NB4 (cell line): ENCODE results near the gene PHB1.

Experiments used
- DNase-seq: peaks from one replicate; pipeline ENCODE4 v3.0.0; 2010; ENCODE audit warnings: low read depth
- H3K4me3 ChIP-seq: one replicate; pipeline ENCODE4 v1.5.1; 2011; ENCODE audit warnings: mild to moderate bottlenecking, low read depth, low read length, moderate library complexity
- CTCF ChIP-seq: IDR thresholded peaks from one replicate; pipeline ENCODE4 v1.5.1; 2012; ENCODE audit warnings: low read depth, low read length
- MAX ChIP-seq: IDR thresholded peaks from 2 replicates; pipeline ENCODE4 v1.6.1; 2011; ENCODE audit warnings: low read depth, low read length
- MYC ChIP-seq: IDR thresholded peaks from 2 replicates; pipeline ENCODE4 v1.6.1; 2011; ENCODE audit warnings: low read depth, low read length
- POLR2A ChIP-seq: IDR thresholded peaks from 2 replicates; pipeline ENCODE4 v1.6.1; 2011; ENCODE audit warnings: mild to moderate bottlenecking; ENCODE audit not compliant: insufficient read length; ENCODE audit errors: extremely low read depth

The PHB1 gene

GRCh38 chr17:49438436-49439278 is 24.0 kb upstream of the PHB1 start:
- no peak overlapping the region for H3K4me3 ChIP-seq
- TF ChIP-seq MAX (no peak), POLR2A (no peak), CTCF (peak; percentile 7)
- peak; percentile 48 for DNase-seq

GRCh38 chr17:49437696-49438435 is 23.2 kb upstream of the PHB1 start:
- no peak overlapping the region for H3K4me3 ChIP-seq
- no peak for DNase-seq

GRCh38 chr17:49436174-49436573 is 21.5 kb upstream of the PHB1 start:
- TF ChIP-seq POLR2A, result no peak
- TF ChIP-seq MYC, result no peak
- TF ChIP-seq MAX, result no peak
- DNase-seq, result no peak
- H3K4me3 ChIP-seq, result no peak overlapping the region

More at GRCh38 chr17:49437696-49438435, 23.2 kb upstream of the PHB1 start:
- no peak for TF ChIP-seq POLR2A
- no peak for TF ChIP-seq MYC

GRCh38 chr17:49435671-49436029 is 21.0 kb upstream of the PHB1 start:
- no peak for DNase-seq

GRCh38 chr17:49434821-49435670 is 20.4 kb upstream of the PHB1 start:
- H3K4me3 ChIP-seq, result no peak overlapping the region
- TF ChIP-seq MYC (no peak), CTCF (peak; percentile 55)
- DNase-seq, result peak; percentile 63

More at GRCh38 chr17:49435671-49436029, 21.0 kb upstream of the PHB1 start:
- no peak overlapping the region for H3K4me3 ChIP-seq
- TF ChIP-seq MYC, result no peak
- TF ChIP-seq CTCF, result no peak
- TF ChIP-seq POLR2A, result no peak
- TF ChIP-seq MAX, result no peak

- TF ChIP-seq POLR2A (no peak), CTCF (no peak), MAX (no peak), MYC (no peak)
- no peak overlapping the region for H3K4me3 ChIP-seq
- no peak for DNase-seq
Observed at GRCh38 chr17:49433000-49433694, 18.5 kb upstream of the PHB1 start.
